ENCODE data around the gene ZNF682. TPM values are rescaled to one million over a fixed set of nuclear protein-coding genes. Genes with fewer than 3 reads are reported as not detected.

The ZNF682 gene
- total and polyA plus RNA-seq, 2 of the 13 experiments (the other 11 are each of a cell fraction or from before 2014, with no cell fraction given), result 2.0 to 7.2 TPM

- TF ChIP-seq ISL2 (CRISPR knock-in tag; IDR thresholded peaks at IDR 0.05), result no peak
- TF ChIP-seq MAF1 (CRISPR knock-in tag; IDR thresholded peaks at IDR 0.05; ENCODE audit: borderline replicate concordance), result no peak
- no peak for TF ChIP-seq KAT8 (CRISPR knock-in tag; IDR thresholded peaks at IDR 0.05)
- no peak for TF ChIP-seq ZNF646 (CRISPR knock-in tag; IDR thresholded peaks at IDR 0.05)
- no peak for TF ChIP-seq NFE2L2 (IDR thresholded peaks at IDR 0.05; ENCODE audit: low read length)
- TF ChIP-seq ZNF773 (CRISPR knock-in tag; IDR thresholded peaks at IDR 0.05; ENCODE audit: borderline replicate concordance), result no peak
- TF ChIP-seq ZNF747 (CRISPR knock-in tag; IDR thresholded peaks at IDR 0.05; ENCODE audit: borderline replicate concordance), result no peak
- TF ChIP-seq, protein P1, sequence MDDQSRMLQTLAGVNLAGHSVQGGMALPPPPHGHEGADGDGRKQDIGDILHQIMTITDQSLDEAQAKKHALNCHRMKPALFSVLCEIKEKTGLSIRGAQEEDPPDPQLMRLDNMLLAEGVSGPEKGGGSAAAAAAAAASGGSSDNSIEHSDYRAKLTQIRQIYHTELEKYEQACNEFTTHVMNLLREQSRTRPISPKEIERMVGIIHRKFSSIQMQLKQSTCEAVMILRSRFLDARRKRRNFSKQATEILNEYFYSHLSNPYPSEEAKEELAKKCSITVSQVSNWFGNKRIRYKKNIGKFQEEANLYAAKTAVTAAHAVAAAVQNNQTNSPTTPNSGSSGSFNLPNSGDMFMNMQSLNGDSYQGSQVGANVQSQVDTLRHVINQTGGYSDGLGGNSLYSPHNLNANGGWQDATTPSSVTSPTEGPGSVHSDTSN (CRISPR knock-in tag; IDR thresholded peaks at IDR 0.05; ENCODE audit: borderline replicate concordance), result no peak
- no peak for TF ChIP-seq ZNF282 (IDR thresholded peaks at IDR 0.05; ENCODE audit: partially characterized antibody)
- TF ChIP-seq RFX5 (IDR thresholded peaks at IDR 0.05; ENCODE audit: low read depth, low read length), result no peak
- TF ChIP-seq MXD3 (CRISPR knock-in tag; IDR thresholded peaks at IDR 0.05), result no peak
- no peak for TF ChIP-seq PLRG1 (conservative IDR thresholded peaks at IDR 0.05)
- TF ChIP-seq, protein P2, sequence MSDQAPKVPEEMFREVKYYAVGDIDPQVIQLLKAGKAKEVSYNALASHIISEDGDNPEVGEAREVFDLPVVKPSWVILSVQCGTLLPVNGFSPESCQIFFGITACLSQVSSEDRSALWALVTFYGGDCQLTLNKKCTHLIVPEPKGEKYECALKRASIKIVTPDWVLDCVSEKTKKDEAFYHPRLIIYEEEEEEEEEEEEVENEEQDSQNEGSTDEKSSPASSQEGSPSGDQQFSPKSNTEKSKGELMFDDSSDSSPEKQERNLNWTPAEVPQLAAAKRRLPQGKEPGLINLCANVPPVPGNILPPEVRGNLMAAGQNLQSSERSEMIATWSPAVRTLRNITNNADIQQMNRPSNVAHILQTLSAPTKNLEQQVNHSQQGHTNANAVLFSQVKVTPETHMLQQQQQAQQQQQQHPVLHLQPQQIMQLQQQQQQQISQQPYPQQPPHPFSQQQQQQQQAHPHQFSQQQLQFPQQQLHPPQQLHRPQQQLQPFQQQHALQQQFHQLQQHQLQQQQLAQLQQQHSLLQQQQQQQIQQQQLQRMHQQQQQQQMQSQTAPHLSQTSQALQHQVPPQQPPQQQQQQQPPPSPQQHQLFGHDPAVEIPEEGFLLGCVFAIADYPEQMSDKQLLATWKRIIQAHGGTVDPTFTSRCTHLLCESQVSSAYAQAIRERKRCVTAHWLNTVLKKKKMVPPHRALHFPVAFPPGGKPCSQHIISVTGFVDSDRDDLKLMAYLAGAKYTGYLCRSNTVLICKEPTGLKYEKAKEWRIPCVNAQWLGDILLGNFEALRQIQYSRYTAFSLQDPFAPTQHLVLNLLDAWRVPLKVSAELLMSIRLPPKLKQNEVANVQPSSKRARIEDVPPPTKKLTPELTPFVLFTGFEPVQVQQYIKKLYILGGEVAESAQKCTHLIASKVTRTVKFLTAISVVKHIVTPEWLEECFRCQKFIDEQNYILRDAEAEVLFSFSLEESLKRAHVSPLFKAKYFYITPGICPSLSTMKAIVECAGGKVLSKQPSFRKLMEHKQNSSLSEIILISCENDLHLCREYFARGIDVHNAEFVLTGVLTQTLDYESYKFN (CRISPR knock-in tag; conservative IDR thresholded peaks at IDR 0.05), result no peak
- no peak for TF ChIP-seq KLF16 (CRISPR knock-in tag; IDR thresholded peaks at IDR 0.05)
- TF ChIP-seq SIN3A (IDR thresholded peaks at IDR 0.05; ENCODE audit: borderline replicate concordance, low read depth, low read length), result no peak
- no peak for TF ChIP-seq KAT7 (CRISPR knock-in tag; IDR thresholded peaks at IDR 0.05; ENCODE audit: borderline replicate concordance)
Observed at GRCh38 chr19:20077791-20078463, 38.6 kb upstream of the ZNF682 start, which contains the start of gene ZNF90 (continued).

All from HepG2 (cell line).